Choroid plexus epithelial cell (primary cell): Measurements from ENCODE around the gene FAM76A.
A peak's percentile ranks its signal among the peaks of the same experiment; 100 is the strongest.
"Not testable (repeated sequence)": the region's sequence is repeated elsewhere in the genome, so short reads cannot be mapped to it uniquely, and the experiment has no call there.

Source experiments
- DNase-seq: peaks from one replicate; pipeline ENCODE4 v3.0.0-alpha.2; 2010; ENCODE audit warnings: low read depth
- H3K4me3 ChIP-seq: 2 replicates; pipeline ENCODE4 v1.5.1; 2011; ENCODE audit warnings: low read depth, mild to moderate bottlenecking, control low read depth, low read length, moderate library complexity
- CTCF ChIP-seq: conservative IDR thresholded peaks from 2 replicates; pipeline ENCODE4 v1.5.1; 2011; ENCODE audit warnings: low read depth, mild to moderate bottlenecking, control low read depth, inconsistent platforms, low read length, moderate library complexity

FAM76A gene

GRCh38 chr1:27772036-27772931, 46.5 kb downstream of the FAM76A start:
- no peak for TF ChIP-seq CTCF
- no peak for DNase-seq
- H3K4me3 ChIP-seq, result peak overlapping the region; percentile 97

- H3K4me3 ChIP-seq, result peak within 1 kb of the TSS; percentile 97
- peak; percentile 100 for DNase-seq
- no peak for TF ChIP-seq CTCF
Measured at GRCh38 chr1:27772932-27773825, 47.4 kb downstream of the FAM76A start, which contains the start of gene STX12. STX12 (plus strand) TSS chr1:27773219; CDS start chr1:27773308, 89 bp downstream.

- TF ChIP-seq CTCF, result no peak
- H3K4me3 ChIP-seq, result peak overlapping the region; percentile 97
- peak; percentile 52 for DNase-seq
Measured at GRCh38 chr1:27773826-27774445, 48.2 kb downstream of the FAM76A start.

- H3K4me3 ChIP-seq, result peak overlapping the region; percentile 21
- TF ChIP-seq CTCF, result no peak
- DNase-seq, result no peak
Measured at GRCh38 chr1:27774654-27775053, 48.9 kb downstream of the FAM76A start.

GRCh38 chr1:27775336-27775735, 49.6 kb downstream of the FAM76A start:
- H3K4me3 ChIP-seq, DNase-seq: not testable (repeated sequence)

GRCh38 chr1:27776276-27776675, 50.5 kb downstream of the FAM76A start:
- not testable (repeated sequence) for DNase-seq, H3K4me3 ChIP-seq

GRCh38 chr1:27778056-27778455, 52.3 kb downstream of the FAM76A start:
- no peak overlapping the region for H3K4me3 ChIP-seq
- no peak for TF ChIP-seq CTCF
- no peak for DNase-seq
